ENCODE measurements around the gene CARM1.
"Not testable (repeated sequence)": the region's sequence is repeated elsewhere in the genome, so short reads cannot be mapped to it uniquely, and the experiment has no call there.

CARM1 gene

DNA sequence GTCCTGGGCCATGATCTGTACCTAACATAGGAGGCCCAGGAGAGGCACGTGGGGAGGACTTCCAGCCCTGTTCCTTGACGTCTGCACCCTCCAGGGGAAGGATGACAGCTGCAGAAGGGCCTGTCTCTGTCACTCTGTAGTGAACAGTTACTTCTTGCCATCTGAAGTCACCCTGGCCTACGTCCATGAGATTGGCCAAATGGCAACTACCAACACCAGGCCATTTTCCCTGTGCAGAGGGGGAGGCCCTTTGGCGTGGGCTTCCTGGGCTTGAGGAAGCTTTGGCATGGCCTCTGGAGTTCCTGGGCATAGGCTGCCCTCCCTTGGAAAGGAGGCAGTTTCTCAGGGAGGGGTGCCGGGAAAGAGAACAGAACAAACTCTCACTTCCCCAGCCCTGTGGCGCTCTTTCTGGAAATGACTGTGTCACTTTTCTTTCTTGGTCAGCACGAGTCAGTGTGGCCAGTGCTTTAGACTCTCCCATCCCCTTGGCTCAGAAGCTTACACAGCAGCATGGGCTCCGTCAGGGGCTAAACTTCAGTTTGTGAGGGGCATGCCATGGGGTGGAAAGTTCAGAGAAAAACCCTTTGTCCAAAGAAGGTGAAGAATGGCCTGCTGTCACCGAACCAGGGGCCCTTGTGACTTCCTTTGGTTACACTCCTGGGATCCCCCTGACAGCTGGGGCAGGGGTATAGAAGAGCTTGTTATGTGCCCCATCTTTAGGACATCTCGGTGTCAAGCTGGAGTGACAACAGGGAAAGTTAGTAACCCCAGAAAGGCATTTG, 5.3 kb downstream of the CARM1 start:
- TF ChIP-seq POLR2A (IDR thresholded peaks at IDR 0.05; ENCODE audit: low read depth, low read length) = no peak
- DNase-seq (ENCODE audit: insufficient read length, low spot score) = no peak
- FAIRE-seq = no peak

DNA sequence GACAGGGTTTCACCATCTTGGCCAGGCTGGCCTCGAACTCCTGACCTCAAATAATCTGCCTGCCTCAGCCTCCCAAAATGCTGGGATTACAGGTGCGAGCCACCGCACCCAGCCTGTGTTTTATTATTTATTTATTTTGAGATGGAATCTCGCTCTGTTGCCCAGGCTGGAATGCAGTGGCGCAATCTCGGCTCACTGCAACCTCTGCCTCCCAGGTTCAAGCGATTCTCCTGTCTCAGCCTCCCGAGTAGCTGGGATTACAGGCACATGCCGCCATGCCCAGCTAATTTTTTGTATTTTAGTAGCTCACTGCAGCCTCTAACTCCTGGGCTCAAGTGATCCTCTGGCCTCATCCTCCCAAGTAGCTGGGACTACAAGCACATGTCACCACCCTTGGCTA, 6.3 kb downstream of the CARM1 start:
- FAIRE-seq; DNase-seq (ENCODE audit: insufficient read length, low spot score): not testable (repeated sequence)

GRCh38 chr19:10878253-10878652, 6.9 kb downstream of the CARM1 start:
- FAIRE-seq = no peak
- no peak for TF ChIP-seq POLR2A (IDR thresholded peaks at IDR 0.05; ENCODE audit: low read depth, low read length)
- DNase-seq (ENCODE audit: insufficient read length, low spot score) = no peak

DNA sequence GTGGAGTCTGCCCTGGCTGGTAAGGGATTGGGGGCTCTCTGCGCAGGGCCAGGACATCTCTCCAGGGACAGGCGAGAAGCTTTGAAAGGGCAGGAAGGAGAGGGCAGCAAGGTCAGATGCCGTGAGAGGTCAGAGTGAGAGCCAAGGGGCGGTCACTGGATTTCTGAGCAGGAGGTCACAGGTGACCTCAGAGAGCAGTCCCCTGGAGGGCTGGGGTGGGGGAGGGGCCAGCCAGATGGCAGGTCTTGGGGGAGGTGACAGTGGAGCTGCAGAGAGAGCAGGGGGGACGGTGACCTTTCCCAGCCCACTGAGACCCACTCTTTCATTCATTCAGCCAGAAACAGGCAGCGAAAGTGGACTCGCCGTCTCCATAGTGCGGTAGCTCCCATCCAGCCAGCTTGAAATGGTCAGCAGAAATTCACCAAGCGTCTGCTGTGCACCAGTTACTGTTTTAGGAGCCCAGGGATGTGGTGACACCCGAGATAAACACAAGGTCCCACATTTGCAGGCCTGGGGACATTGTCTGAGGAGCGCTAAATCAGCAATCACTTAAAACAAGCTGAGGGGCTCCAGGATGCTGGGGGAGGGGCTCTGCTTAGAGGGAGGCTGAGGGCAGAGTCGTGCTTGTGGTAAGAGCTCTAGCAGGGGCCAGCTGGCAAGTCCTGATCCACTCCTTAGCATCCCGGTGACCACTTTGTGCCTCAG, 10.2 kb downstream of the CARM1 start:
- no peak for TF ChIP-seq POLR2A (IDR thresholded peaks at IDR 0.05; ENCODE audit: low read depth, low read length)
- no peak for FAIRE-seq
- DNase-seq (ENCODE audit: insufficient read length, low spot score) = no peak

- FAIRE-seq = no peak
- TF ChIP-seq POLR2A (IDR thresholded peaks at IDR 0.05; ENCODE audit: low read depth, low read length) = no peak
- DNase-seq (ENCODE audit: insufficient read length, low spot score) = no peak
Measured at GRCh38 chr19:10882108-10882457, 10.7 kb downstream of the CARM1 start.

- FAIRE-seq = no peak
- TF ChIP-seq POLR2A (IDR thresholded peaks at IDR 0.05; ENCODE audit: low read depth, low read length) = no peak
- peak; percentile 55 for DNase-seq (ENCODE audit: insufficient read length, low spot score)
Measured at GRCh38 chr19:10884274-10884673, 12.9 kb downstream of the CARM1 start.

GRCh38 chr19:10885201-10886169, 14.1 kb downstream of the CARM1 start:
- TF ChIP-seq POLR2A (IDR thresholded peaks at IDR 0.05; ENCODE audit: low read depth, low read length) = no peak
- FAIRE-seq (no peak), DNase-seq (ENCODE audit: insufficient read length, low spot score) (no peak)

DNA sequence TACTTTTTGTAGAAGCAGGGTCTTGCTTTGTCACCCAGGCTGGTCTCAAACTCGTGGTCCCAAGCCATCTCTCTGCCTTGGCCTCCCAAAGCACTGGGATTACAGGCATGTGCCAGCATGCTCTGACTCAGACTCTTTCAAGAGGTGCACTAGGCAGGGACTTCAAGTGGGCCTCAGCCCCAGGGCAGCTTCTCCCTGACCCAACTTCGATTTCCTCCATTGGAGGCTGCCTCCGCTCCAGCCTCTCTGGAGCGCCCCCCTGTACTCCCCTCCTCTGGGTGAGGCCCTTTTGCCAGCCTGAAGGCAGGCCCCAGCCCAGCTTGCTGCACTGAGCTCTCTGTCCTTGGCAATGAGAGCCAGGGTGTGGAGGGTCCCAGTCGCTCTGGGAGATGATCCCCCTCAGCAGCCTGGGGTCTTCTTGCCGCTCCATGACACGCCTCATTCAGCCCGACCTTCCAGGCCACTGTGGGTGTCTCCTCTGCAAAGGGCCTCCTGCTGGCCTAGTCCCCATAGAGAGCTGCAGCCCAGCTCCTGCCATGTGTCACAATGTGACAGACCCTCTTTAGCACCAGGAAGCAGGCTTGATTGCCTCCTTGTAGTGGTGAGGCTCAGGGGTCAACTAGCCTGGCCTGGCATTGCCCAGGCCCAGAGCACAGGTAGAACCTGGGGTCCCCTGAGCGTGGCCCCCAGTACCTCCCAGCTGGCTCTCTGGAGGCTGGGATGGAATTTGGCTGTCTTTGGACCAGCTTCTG, 16.4 kb downstream of the CARM1 start:
- FAIRE-seq = no peak
- no peak for TF ChIP-seq POLR2A (IDR thresholded peaks at IDR 0.05; ENCODE audit: low read depth, low read length)
- DNase-seq (ENCODE audit: insufficient read length, low spot score) = no peak

- DNase-seq (ENCODE audit: insufficient read length, low spot score) = no peak
- TF ChIP-seq POLR2A (IDR thresholded peaks at IDR 0.05; ENCODE audit: low read depth, low read length) = no peak
- FAIRE-seq = no peak
Measured at GRCh38 chr19:10888421-10888866, 17.1 kb downstream of the CARM1 start.

DNA sequence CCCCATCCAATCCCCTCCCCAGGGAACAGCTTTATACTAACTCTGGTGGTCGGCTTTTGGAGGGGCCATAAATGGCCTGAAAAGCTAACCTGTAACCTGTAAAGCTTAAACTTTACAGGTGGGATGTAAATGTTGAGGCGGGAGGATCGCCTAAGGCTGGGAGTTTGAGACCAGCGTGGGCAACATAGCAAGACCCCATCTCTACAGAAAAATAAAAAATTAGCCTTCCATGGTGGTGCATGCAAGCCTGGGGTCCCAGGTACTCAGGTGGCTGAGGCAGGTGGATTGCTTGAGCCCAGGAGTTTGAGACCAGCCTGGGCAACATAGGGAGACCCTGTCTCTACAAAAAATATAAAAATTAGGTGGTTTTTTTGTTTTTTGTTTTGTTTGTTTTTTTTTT, 18.5 kb downstream of the CARM1 start:
- DNase-seq (ENCODE audit: insufficient read length, low spot score) (no peak), FAIRE-seq (no peak)
- no peak for TF ChIP-seq POLR2A (IDR thresholded peaks at IDR 0.05; ENCODE audit: low read depth, low read length)

- DNase-seq (ENCODE audit: insufficient read length, low spot score) = no peak
- no peak for TF ChIP-seq POLR2A (IDR thresholded peaks at IDR 0.05; ENCODE audit: low read depth, low read length)
- FAIRE-seq = no peak
Measured at GRCh38 chr19:10891405-10892086, 20.2 kb downstream of the CARM1 start.

- FAIRE-seq (no peak), DNase-seq (ENCODE audit: insufficient read length, low spot score) (no peak)
- no peak for TF ChIP-seq POLR2A (IDR thresholded peaks at IDR 0.05; ENCODE audit: low read depth, low read length)
Measured at GRCh38 chr19:10892256-10892655, 20.9 kb downstream of the CARM1 start.

- DNase-seq (ENCODE audit: insufficient read length, low spot score) = no peak
- FAIRE-seq = no peak
- no peak for TF ChIP-seq POLR2A (IDR thresholded peaks at IDR 0.05; ENCODE audit: low read depth, low read length)
Measured at GRCh38 chr19:10894911-10895213, 23.5 kb downstream of the CARM1 start.

All from H54 (cell line).